ENCODE measurements around the gene IGSF21. TPM values are rescaled to one million over a fixed set of nuclear protein-coding genes. Genes with fewer than 3 reads are reported as not detected.

The IGSF21 gene
- total and polyA plus RNA-seq, 2 of the 8 experiments (the other 6 are each of a cell fraction or from before 2014, with no cell fraction given) = 22.5 to 28.5 TPM

GRCh38 chr1:18176619-18177018 is 69.0 kb downstream of the IGSF21 start (continued):
- TF ChIP-seq CHD7 (IDR thresholded peaks at IDR 0.05; ENCODE audit: insufficient replicate concordance, low read length) = no peak
- no peak for TF ChIP-seq EGR1 (IDR thresholded peaks at IDR 0.05; ENCODE audit: borderline replicate concordance, low read depth, low read length)
- TF ChIP-seq MAFK (IDR thresholded peaks at IDR 0.05; ENCODE audit: low read depth, low read length) = no peak
- TF ChIP-seq SUZ12 (IDR thresholded peaks at IDR 0.05; ENCODE audit: low read length) = no peak
